GM06990 (cell line): ENCODE data around the gene PNPLA8.

ENCODE experiments used
- DNase-seq: peaks from one replicate; pipeline ENCODE4 v3.0.0-alpha.2; 2011; ENCODE audit not compliant: insufficient read length; ENCODE audit errors: extremely low read depth
- H3K27me3 ChIP-seq: replicated peaks from 2 replicates; pipeline ENCODE4 v1.6.0; 2011; ENCODE audit warnings: low read length; ENCODE audit not compliant: control insufficient read depth, insufficient read depth
- H3K36me3 ChIP-seq: 2 replicates; pipeline ENCODE4 v1.5.1; 2011; ENCODE audit warnings: low read length; ENCODE audit not compliant: control insufficient read depth, insufficient read depth
- H3K4me3 ChIP-seq: replicated peaks from 2 replicates; pipeline ENCODE4 v1.5.1; 2011; ENCODE audit warnings: low read depth, mild to moderate bottlenecking, control low read depth, low read length
- CTCF ChIP-seq: IDR thresholded peaks from 2 replicates; pipeline ENCODE4 v1.5.1; 2011; ENCODE audit warnings: low read length, control low read depth, mild to moderate bottlenecking, inconsistent platforms; ENCODE audit not compliant: insufficient read depth, poor library complexity, severe bottlenecking

PNPLA8 gene

GRCh38 chr7:108453320-108453719 is 72.6 kb downstream of the PNPLA8 start:
- Histone ChIP-seq H3K4me3 (no peak overlapping the region), H3K27me3 (peaks cover 1% of the 10 kb centered on the region; the same call in 1 of the 2 replicates), H3K36me3 (no peaks in the 10 kb centered on the region)
- DNase-seq: no peak
- TF ChIP-seq CTCF: no peak

GRCh38 chr7:108452707-108453106 is 73.2 kb downstream of the PNPLA8 start:
- H3K27me3 ChIP-seq: peaks cover 1% of the 10 kb centered on the region; the same call in 1 of the 2 replicates
- no peak for DNase-seq
- no peak overlapping the region for H3K4me3 ChIP-seq
- no peaks in the 10 kb centered on the region for H3K36me3 ChIP-seq
- peak; percentile 59 for TF ChIP-seq CTCF

- H3K27me3 ChIP-seq: peaks cover 1% of the 10 kb centered on the region; the same call in 1 of the 2 replicates
- H3K36me3 ChIP-seq: no peaks in the 10 kb centered on the region
- H3K4me3 ChIP-seq: no peak overlapping the region
- no peak for DNase-seq
- no peak for TF ChIP-seq CTCF
Measured at GRCh38 chr7:108451296-108451848, 74.6 kb downstream of the PNPLA8 start.

- 0 out of 2 replicates have a peak, but pooled peaks cover 1% of the 10 kb centered on the region for H3K27me3 ChIP-seq
- H3K36me3 ChIP-seq: no peaks in the 10 kb centered on the region
- DNase-seq: no peak
- no peak for TF ChIP-seq CTCF
- H3K4me3 ChIP-seq: no peak overlapping the region
Measured at GRCh38 chr7:108450160-108450559, 75.8 kb downstream of the PNPLA8 start.

GRCh38 chr7:108449521-108449920 is 76.4 kb downstream of the PNPLA8 start:
- no peak overlapping the region for H3K4me3 ChIP-seq
- 0 out of 2 replicates have a peak, but pooled peaks cover under 1% of the 10 kb centered on the region for H3K27me3 ChIP-seq
- no peak for DNase-seq
- no peak for TF ChIP-seq CTCF
- H3K36me3 ChIP-seq: no peaks in the 10 kb centered on the region
